Measurements from ENCODE around the gene RAB4A. TPM values are rescaled to one million over a fixed set of nuclear protein-coding genes. Genes with fewer than 3 reads are reported as not detected.
"Not testable (repeated sequence)": the region's sequence is repeated elsewhere in the genome, so short reads cannot be mapped to it uniquely, and the experiment has no call there.

RAB4A gene
- total RNA-seq, 2 donors from 2014 or later: 34.3 to 47.2 TPM

- peaks cover 37% of the 10 kb centered on the region for H3K4me1 Mint-ChIP-seq
- H3K27me3 Mint-ChIP-seq: no peaks in the 10 kb centered on the region
- no peak for DNase-seq
- H3K4me3 Mint-ChIP-seq: no peak overlapping the region
- H3K9me3 ChIP-seq (ENCODE audit: control insufficient read depth, low read length, poor library complexity, severe bottlenecking): no peaks in the 10 kb centered on the region
- no peak overlapping the region for H3K27ac Mint-ChIP-seq
- H3K36me3 Mint-ChIP-seq (ENCODE audit: low read depth): peaks cover 8% of the 10 kb centered on the region
- ATAC-seq: no peak
Observed at GRCh38 chr1:229282295-229282823, 11.4 kb downstream of the RAB4A start.

GRCh38 chr1:229283183-229283611, 12.3 kb downstream of the RAB4A start:
- ATAC-seq (no peak), DNase-seq (no peak)
- Mint-ChIP-seq H3K4me3 (no peak overlapping the region), H3K27ac (no peak overlapping the region), H3K27me3 (no peaks in the 10 kb centered on the region), H3K36me3 (ENCODE audit: low read depth) (peaks cover 8% of the 10 kb centered on the region), H3K4me1 (peaks cover 41% of the 10 kb centered on the region)
- no peaks in the 10 kb centered on the region for H3K9me3 ChIP-seq (ENCODE audit: control insufficient read depth, low read length, poor library complexity, severe bottlenecking)

GRCh38 chr1:229284887-229285286, 14.0 kb downstream of the RAB4A start:
- DNase-seq (no peak), ATAC-seq (no peak)
- H3K4me3 Mint-ChIP-seq: no peak overlapping the region
- no peaks in the 10 kb centered on the region for H3K27me3 Mint-ChIP-seq
- H3K9me3 ChIP-seq (ENCODE audit: control insufficient read depth, low read length, poor library complexity, severe bottlenecking): no peaks in the 10 kb centered on the region
- peak overlapping the region; percentile 19 for H3K27ac Mint-ChIP-seq
- H3K36me3 Mint-ChIP-seq (ENCODE audit: low read depth): peaks cover 8% of the 10 kb centered on the region
- H3K4me1 Mint-ChIP-seq: peaks cover 41% of the 10 kb centered on the region

- no peaks in the 10 kb centered on the region for H3K27me3 Mint-ChIP-seq
- no peak overlapping the region for H3K4me3 Mint-ChIP-seq
- peak overlapping the region; percentile 19 for H3K27ac Mint-ChIP-seq
- no peaks in the 10 kb centered on the region for H3K9me3 ChIP-seq (ENCODE audit: control insufficient read depth, low read length, poor library complexity, severe bottlenecking)
- ATAC-seq (no peak), DNase-seq (no peak)
- peaks cover 10% of the 10 kb centered on the region for H3K36me3 Mint-ChIP-seq (ENCODE audit: low read depth)
- peaks cover 37% of the 10 kb centered on the region for H3K4me1 Mint-ChIP-seq
Observed at GRCh38 chr1:229285440-229285839, 14.5 kb downstream of the RAB4A start.

GRCh38 chr1:229286099-229286766, 15.3 kb downstream of the RAB4A start:
- H3K36me3 Mint-ChIP-seq (ENCODE audit: low read depth): peaks cover 18% of the 10 kb centered on the region
- no peaks in the 10 kb centered on the region for H3K27me3 Mint-ChIP-seq
- ATAC-seq (no peak), DNase-seq (no peak)
- no peak overlapping the region for H3K4me3 Mint-ChIP-seq
- no peaks in the 10 kb centered on the region for H3K9me3 ChIP-seq (ENCODE audit: control insufficient read depth, low read length, poor library complexity, severe bottlenecking)
- H3K27ac Mint-ChIP-seq: peak overlapping the region; percentile 68
- H3K4me1 Mint-ChIP-seq: peaks cover 36% of the 10 kb centered on the region

GRCh38 chr1:229287267-229287666, 16.4 kb downstream of the RAB4A start:
- Mint-ChIP-seq H3K27me3 (no peaks in the 10 kb centered on the region), H3K4me1 (peaks cover 31% of the 10 kb centered on the region), H3K36me3 (ENCODE audit: low read depth) (peaks cover 21% of the 10 kb centered on the region), H3K27ac (peak overlapping the region; percentile 68), H3K4me3 (no peak overlapping the region)
- no peaks in the 10 kb centered on the region for H3K9me3 ChIP-seq (ENCODE audit: control insufficient read depth, low read length, poor library complexity, severe bottlenecking)
- no peak for ATAC-seq
- no peak for DNase-seq

- H3K27ac Mint-ChIP-seq: no peak overlapping the region
- H3K36me3 Mint-ChIP-seq (ENCODE audit: low read depth): peaks cover 16% of the 10 kb centered on the region
- no peak for ATAC-seq
Observed at GRCh38 chr1:229288516-229288915, 17.6 kb downstream of the RAB4A start.

GRCh38 chr1:229291686-229292085, 20.8 kb downstream of the RAB4A start:
- not testable (repeated sequence) for H3K4me3 Mint-ChIP-seq; H3K9me3 ChIP-seq (ENCODE audit: control insufficient read depth, low read length, poor library complexity, severe bottlenecking); H3K27ac Mint-ChIP-seq; H3K27me3 Mint-ChIP-seq; ATAC-seq; DNase-seq
- H3K36me3 Mint-ChIP-seq (ENCODE audit: low read depth): peaks cover 16% of the 10 kb centered on the region
- peaks cover 20% of the 10 kb centered on the region for H3K4me1 Mint-ChIP-seq

More at GRCh38 chr1:229288516-229288915, 17.6 kb downstream of the RAB4A start:
- H3K9me3 ChIP-seq (ENCODE audit: control insufficient read depth, low read length, poor library complexity, severe bottlenecking): no peaks in the 10 kb centered on the region
- Mint-ChIP-seq H3K27me3 (no peaks in the 10 kb centered on the region), H3K4me3 (no peak overlapping the region), H3K4me1 (peaks cover 25% of the 10 kb centered on the region)
- no peak for DNase-seq

- H3K9me3 ChIP-seq (ENCODE audit: control insufficient read depth, low read length, poor library complexity, severe bottlenecking): no peaks in the 10 kb centered on the region
- H3K4me3 Mint-ChIP-seq: no peak overlapping the region
- H3K36me3 Mint-ChIP-seq (ENCODE audit: low read depth): peaks cover 16% of the 10 kb centered on the region
- DNase-seq: no peak
- H3K27me3 Mint-ChIP-seq: no peaks in the 10 kb centered on the region
- peaks cover 15% of the 10 kb centered on the region for H3K4me1 Mint-ChIP-seq
- no peak for ATAC-seq
- H3K27ac Mint-ChIP-seq: peak overlapping the region; percentile 57
Observed at GRCh38 chr1:229293528-229294204, 22.8 kb downstream of the RAB4A start.

- no peak overlapping the region for H3K4me3 Mint-ChIP-seq
- H3K36me3 Mint-ChIP-seq (ENCODE audit: low read depth): peaks cover 25% of the 10 kb centered on the region
- H3K27me3 Mint-ChIP-seq: no peaks in the 10 kb centered on the region
- H3K4me1 Mint-ChIP-seq: peaks cover 22% of the 10 kb centered on the region
- peak overlapping the region; percentile 61 for H3K27ac Mint-ChIP-seq
- DNase-seq (no peak), ATAC-seq (no peak)
- no peaks in the 10 kb centered on the region for H3K9me3 ChIP-seq (ENCODE audit: control insufficient read depth, low read length, poor library complexity, severe bottlenecking)
Observed at GRCh38 chr1:229295745-229296144, 24.8 kb downstream of the RAB4A start.

- H3K4me1 Mint-ChIP-seq: peaks cover 26% of the 10 kb centered on the region
- no peak for DNase-seq
- H3K9me3 ChIP-seq (ENCODE audit: control insufficient read depth, low read length, poor library complexity, severe bottlenecking): no peaks in the 10 kb centered on the region
- H3K27ac Mint-ChIP-seq: no peak overlapping the region
- no peak overlapping the region for H3K4me3 Mint-ChIP-seq
- no peaks in the 10 kb centered on the region for H3K27me3 Mint-ChIP-seq
- no peak for ATAC-seq
- peaks cover 22% of the 10 kb centered on the region for H3K36me3 Mint-ChIP-seq (ENCODE audit: low read depth)
Observed at GRCh38 chr1:229296541-229296941, 25.6 kb downstream of the RAB4A start.

GRCh38 chr1:229297746-229298145, 26.8 kb downstream of the RAB4A start:
- Mint-ChIP-seq H3K4me1 (peaks cover 26% of the 10 kb centered on the region), H3K36me3 (ENCODE audit: low read depth) (peaks cover 22% of the 10 kb centered on the region), H3K27ac (no peak overlapping the region), H3K27me3 (no peaks in the 10 kb centered on the region), H3K4me3 (no peak overlapping the region)
- ATAC-seq (no peak), DNase-seq (no peak)
- H3K9me3 ChIP-seq (ENCODE audit: control insufficient read depth, low read length, poor library complexity, severe bottlenecking): no peaks in the 10 kb centered on the region

- H3K4me3 Mint-ChIP-seq: no peak overlapping the region
- no peaks in the 10 kb centered on the region for H3K9me3 ChIP-seq (ENCODE audit: control insufficient read depth, low read length, poor library complexity, severe bottlenecking)
- H3K27me3 Mint-ChIP-seq: no peaks in the 10 kb centered on the region
- no peak overlapping the region for H3K27ac Mint-ChIP-seq
- ATAC-seq: no peak
- DNase-seq: no peak
- peaks cover 28% of the 10 kb centered on the region for H3K4me1 Mint-ChIP-seq
- peaks cover 22% of the 10 kb centered on the region for H3K36me3 Mint-ChIP-seq (ENCODE audit: low read depth)
Observed at GRCh38 chr1:229298420-229298819, 27.5 kb downstream of the RAB4A start.

All from T-helper 17 cell (primary cell).